ENCODE measurements around the gene GRPEL2. TPM values are rescaled to one million over a fixed set of nuclear protein-coding genes. Genes with fewer than 3 reads are reported as not detected.
A peak's percentile ranks its signal among the peaks of the same experiment; 100 is the strongest.

GRPEL2 gene
- total RNA-seq, 2 experiments from 2014 or later, result 32.9 to 37.2 TPM

- Mint-ChIP-seq H3K4me1 (ENCODE audit: low read depth) (peaks cover 14% of the 10 kb centered on the region), H3K36me3 (peaks cover 5% of the 10 kb centered on the region), H3K9me3 (no peaks in the 10 kb centered on the region), H3K27ac (no peak overlapping the region), H3K27me3 (no peaks in the 10 kb centered on the region), H3K4me3 (no peak overlapping the region)
- CTCF ChIA-PET, result interaction anchor here (0.8 to 5.5 kb wide), 4 partner anchors 25 to 93 kb away, joined by 3 to 29 read pairs (median 3); no protein-coding TSS in a partner anchor
- intact Hi-C loops (cut with micrococcal nuclease), result loop anchor here (10.0 kb wide), 1 partner anchor 383 kb away; no protein-coding TSS in a partner anchor
- POLR2A ChIA-PET, result interaction anchor here (0.6 kb wide), 1 partner anchor 177 kb away, joined by 3 read pairs; no protein-coding TSS in a partner anchor
- no peak for DNase-seq
Observed at GRCh38 chr5:149341876-149342275, 3.4 kb upstream of the GRPEL2 start.

- Mint-ChIP-seq H3K9me3 (no peaks in the 10 kb centered on the region), H3K4me1 (ENCODE audit: low read depth) (peaks cover 36% of the 10 kb centered on the region), H3K27me3 (no peaks in the 10 kb centered on the region), H3K36me3 (peaks cover 27% of the 10 kb centered on the region), H3K4me3 (peak overlapping the region; percentile 97), H3K27ac (peak overlapping the region; percentile 66)
- CTCF ChIA-PET, result interaction anchor here (1.1 to 5.5 kb wide), 3 partner anchors 13 to 27 kb away, joined by 6 to 43 read pairs (median 29); partner anchors contain the start of gene PCYOX1L
- POLR2A ChIA-PET, result interaction anchor here (1.6 to 6.9 kb wide), 3 partner anchors 8 to 205 kb away, joined by 3 to 140 read pairs (median 23); partner anchors contain the start of gene PCYOX1L
- intact Hi-C loops (cut with micrococcal nuclease), result loop anchor here (2.0 to 10.0 kb wide), 3 partner anchors 27 to 657 kb away; partner anchors contain the start of genes HMGXB3 and TIGD6
- no peak for DNase-seq
Observed at GRCh38 chr5:149344151-149344550, 1.1 kb upstream of the GRPEL2 start.

GRCh38 chr5:149345892-149346222 is 558 bp downstream of the GRPEL2 start:
- Mint-ChIP-seq H3K4me3 (peak overlapping the region; percentile 97), H3K27me3 (no peaks in the 10 kb centered on the region), H3K9me3 (no peaks in the 10 kb centered on the region), H3K4me1 (ENCODE audit: low read depth) (peaks cover 51% of the 10 kb centered on the region), H3K36me3 (peaks cover 44% of the 10 kb centered on the region), H3K27ac (peak overlapping the region; percentile 93)
- POLR2A ChIA-PET, result interaction anchor here (0.6 to 6.9 kb wide), 8 partner anchors 11 to 1065 kb away, joined by 3 to 140 read pairs (median 6); partner anchors contain the start of genes CSNK1A1 and PCYOX1L
- CTCF ChIA-PET, result interaction anchor here (1.1 to 5.5 kb wide), 5 partner anchors 11 to 614 kb away, joined by 3 to 43 read pairs (median 11); partner anchors contain the start of gene PCYOX1L
- intact Hi-C loops (cut with micrococcal nuclease), result loop anchor here (1.0 to 10.0 kb wide), 6 partner anchors 11 to 655 kb away; partner anchors contain the start of genes CSNK1A1, HMGXB3 and TIGD6
- DNase-seq, result peak; percentile 41

- Mint-ChIP-seq H3K4me1 (ENCODE audit: low read depth) (peaks cover 73% of the 10 kb centered on the region), H3K27me3 (no peaks in the 10 kb centered on the region), H3K4me3 (peak overlapping the region; percentile 97), H3K27ac (peak overlapping the region; percentile 93), H3K9me3 (no peaks in the 10 kb centered on the region), H3K36me3 (peaks cover 66% of the 10 kb centered on the region)
- no peak for DNase-seq
- intact Hi-C loops (cut with micrococcal nuclease), result loop anchor here (5.0 to 10.0 kb wide), 2 partner anchors 376 to 541 kb away; no protein-coding TSS in a partner anchor
- CTCF ChIA-PET, result no interaction called here
- POLR2A ChIA-PET, result interaction anchor here (6.9 kb wide), 1 partner anchor 8 kb away, joined by 140 read pairs; the partner anchor contains the start of gene PCYOX1L
Observed at GRCh38 chr5:149348518-149348917, 3.2 kb downstream of the GRPEL2 start.

GRCh38 chr5:149349382-149349781 is 4.1 kb downstream of the GRPEL2 start:
- ChIA-PET CTCF (interaction anchor here (1.5 kb wide), 1 partner anchor 18 kb away, joined by 6 read pairs; no protein-coding TSS in a partner anchor), POLR2A (interaction anchor here (1.4 to 6.9 kb wide), 2 partner anchors 7 to 202 kb away, joined by 3 to 140 read pairs; partner anchors contain the start of genes CSNK1A1 and PCYOX1L)
- no peak overlapping the region for H3K4me3 Mint-ChIP-seq
- H3K4me1 Mint-ChIP-seq (ENCODE audit: low read depth), result peaks cover 73% of the 10 kb centered on the region
- H3K36me3 Mint-ChIP-seq, result peaks cover 73% of the 10 kb centered on the region
- intact Hi-C loops (cut with micrococcal nuclease), result loop anchor here (5.0 to 10.0 kb wide), 2 partner anchors 375 to 542 kb away; no protein-coding TSS in a partner anchor
- no peaks in the 10 kb centered on the region for H3K9me3 Mint-ChIP-seq
- peak overlapping the region; percentile 93 for H3K27ac Mint-ChIP-seq
- no peaks in the 10 kb centered on the region for H3K27me3 Mint-ChIP-seq
- DNase-seq, result no peak

- DNase-seq, result no peak
- ChIA-PET CTCF (interaction anchor here (10.5 kb wide), 1 partner anchor 17 kb away, joined by 139 read pairs; no protein-coding TSS in a partner anchor), POLR2A (no interaction called here)
- Mint-ChIP-seq H3K9me3 (no peaks in the 10 kb centered on the region), H3K4me3 (no peak overlapping the region), H3K36me3 (peaks cover 83% of the 10 kb centered on the region), H3K4me1 (ENCODE audit: low read depth) (peaks cover 87% of the 10 kb centered on the region), H3K27me3 (no peaks in the 10 kb centered on the region), H3K27ac (no peak overlapping the region)
- intact Hi-C loops (cut with micrococcal nuclease), result no loop called here
Observed at GRCh38 chr5:149352169-149352568, 6.9 kb downstream of the GRPEL2 start.

- intact Hi-C loops (cut with micrococcal nuclease), result no loop called here
- Mint-ChIP-seq H3K27ac (peak overlapping the region; percentile 44), H3K27me3 (no peaks in the 10 kb centered on the region), H3K4me1 (ENCODE audit: low read depth) (peaks cover 79% of the 10 kb centered on the region), H3K4me3 (no peak overlapping the region), H3K9me3 (no peaks in the 10 kb centered on the region), H3K36me3 (peaks cover 68% of the 10 kb centered on the region)
- ChIA-PET CTCF (interaction anchor here (1.3 to 10.5 kb wide), 2 partner anchors 15 to 20 kb away, joined by 3 to 139 read pairs; no protein-coding TSS in a partner anchor), POLR2A (interaction anchor here (6.9 kb wide), 1 partner anchor 7 kb away, joined by 140 read pairs; the partner anchor contains the start of gene GRPEL2)
- DNase-seq, result no peak
Observed at GRCh38 chr5:149353911-149354310, 8.6 kb downstream of the GRPEL2 start.

GRCh38 chr5:149355688-149356087 is 10.4 kb downstream of the GRPEL2 start:
- Mint-ChIP-seq H3K9me3 (no peaks in the 10 kb centered on the region), H3K27me3 (no peaks in the 10 kb centered on the region), H3K4me3 (peak overlapping the region; percentile 33), H3K27ac (peak overlapping the region; percentile 90), H3K4me1 (ENCODE audit: low read depth) (peaks cover 81% of the 10 kb centered on the region), H3K36me3 (peaks cover 55% of the 10 kb centered on the region)
- POLR2A ChIA-PET, result interaction anchor here (1.0 to 6.9 kb wide), 4 partner anchors 9 to 194 kb away, joined by 4 to 140 read pairs (median 6); partner anchors contain the start of gene GRPEL2
- DNase-seq, result peak; percentile 69
- CTCF ChIA-PET, result interaction anchor here (1.4 to 10.5 kb wide), 3 partner anchors 10 to 42 kb away, joined by 4 to 139 read pairs (median 43); partner anchors contain the start of gene GRPEL2
- intact Hi-C loops (cut with micrococcal nuclease), result loop anchor here (2.0 to 5.0 kb wide), 2 partner anchors 973 to 1402 kb away; partner anchors contain the start of genes DCTN4 and FBXO38

GRCh38 chr5:149356391-149356790 is 11.1 kb downstream of the GRPEL2 start:
- DNase-seq, result peak; percentile 70
- no peaks in the 10 kb centered on the region for H3K9me3 Mint-ChIP-seq
- peak overlapping the region; percentile 21 for H3K4me3 Mint-ChIP-seq
- ChIA-PET CTCF (interaction anchor here (0.7 to 10.5 kb wide), 6 partner anchors 11 to 1055 kb away, joined by 4 to 139 read pairs (median 11); partner anchors contain the start of genes ARHGEF37, CSNK1A1 and GRPEL2), POLR2A (interaction anchor here (0.6 to 6.9 kb wide), 6 partner anchors 9 to 549 kb away, joined by 3 to 140 read pairs (median 6); partner anchors contain the start of genes CSNK1A1 and GRPEL2)
- H3K4me1 Mint-ChIP-seq (ENCODE audit: low read depth), result peaks cover 76% of the 10 kb centered on the region
- peaks cover 47% of the 10 kb centered on the region for H3K36me3 Mint-ChIP-seq
- peak overlapping the region; percentile 90 for H3K27ac Mint-ChIP-seq
- no peaks in the 10 kb centered on the region for H3K27me3 Mint-ChIP-seq
- intact Hi-C loops (cut with micrococcal nuclease), result loop anchor here (2.0 to 5.0 kb wide), 2 partner anchors 974 to 1401 kb away; partner anchors contain the start of genes DCTN4 and FBXO38

GRCh38 chr5:149357370-149358293 is 12.3 kb downstream of the GRPEL2 start, which contains the start of gene PCYOX1L:
Gene PCYOX1L (plus strand): TSS chr5:149358046. CDS start chr5:149358069, 23 bp downstream.
- H3K9me3 Mint-ChIP-seq, result no peaks in the 10 kb centered on the region
- intact Hi-C loops (cut with micrococcal nuclease), result loop anchor here (1.0 to 5.0 kb wide), 3 partner anchors 12 to 1400 kb away; partner anchors contain the start of genes DCTN4, FBXO38 and GRPEL2
- peak; percentile 95 for DNase-seq
- H3K4me3 Mint-ChIP-seq, result peak within 1 kb of the TSS; percentile 90
- peaks cover 64% of the 10 kb centered on the region for H3K4me1 Mint-ChIP-seq (ENCODE audit: low read depth)
- H3K27me3 Mint-ChIP-seq, result no peaks in the 10 kb centered on the region
- peak within 1 kb of the TSS; percentile 89 for H3K27ac Mint-ChIP-seq
- ChIA-PET POLR2A (interaction anchor here (0.7 to 6.9 kb wide), 8 partner anchors 9 to 605 kb away, joined by 3 to 140 read pairs (median 6); partner anchors contain the start of genes CSNK1A1 and GRPEL2), CTCF (interaction anchor here (0.7 to 10.5 kb wide), 8 partner anchors 11 to 261 kb away, joined by 3 to 139 read pairs (median 6); partner anchors contain the start of genes CSNK1A1 and GRPEL2)
- H3K36me3 Mint-ChIP-seq, result peaks cover 35% of the 10 kb centered on the region

Data from activated CD4-positive, alpha-beta memory T cell treated with anti-CD3 and anti-CD28 coated beads for 36 hours (primary cell).